Muscle layer of colon (tissue), 2 donors: ENCODE measurements around the gene METTL16.

Experiments used
- H3K27ac ChIP-seq: one replicate; pipeline ENCODE4 v1.7.0; 2013; ENCODE audit warnings: low read depth, mild to moderate bottlenecking, low read length, moderate library complexity
- H3K27me3 ChIP-seq, 2 donors: one replicate each; pipeline ENCODE4 v1.7.0; 2013; ENCODE audit warnings: low read length in 2 of 2, mild to moderate bottlenecking in 2 of 2; ENCODE audit not compliant: insufficient read depth in 2 of 2, control insufficient read depth in 1 of 2
- H3K36me3 ChIP-seq: one replicate; pipeline ENCODE4 v1.7.0; 2013; ENCODE audit warnings: mild to moderate bottlenecking, low read length; ENCODE audit not compliant: insufficient read depth
- H3K4me1 ChIP-seq: one replicate; pipeline ENCODE4 v1.7.0; 2013; ENCODE audit warnings: mild to moderate bottlenecking, low read length; ENCODE audit not compliant: insufficient read depth
- H3K4me3 ChIP-seq, 2 donors: one replicate each; pipeline ENCODE4 v1.7.0; 2013; ENCODE audit warnings: low read length in 2 of 2, low read depth in 1 of 2, mild to moderate bottlenecking in 1 of 2, moderate library complexity in 1 of 2
- H3K9ac ChIP-seq: one replicate; pipeline ENCODE4 v1.7.0; 2013; ENCODE audit warnings: low read length
- H3K9me3 ChIP-seq: one replicate; pipeline ENCODE4 v1.7.0; 2013; ENCODE audit warnings: mild to moderate bottlenecking, low read length
- donor health status: abdominal sarcoma.
- donor health status: Adenocarcinoma of cecum.

METTL16 gene

GRCh38 chr17:2410951-2411350 lies 100.7 kb downstream of the METTL16 start:
- H3K4me3 ChIP-seq, result no peak overlapping the region
- peaks cover 18% of the 10 kb centered on the region for H3K36me3 ChIP-seq
- no peak overlapping the region for H3K27ac ChIP-seq
- no peaks in the 10 kb centered on the region for H3K27me3 ChIP-seq
- H3K9ac ChIP-seq, result no peak overlapping the region
- H3K4me1 ChIP-seq, result peaks cover 21% of the 10 kb centered on the region
- H3K9me3 ChIP-seq, result no peaks in the 10 kb centered on the region

DNA sequence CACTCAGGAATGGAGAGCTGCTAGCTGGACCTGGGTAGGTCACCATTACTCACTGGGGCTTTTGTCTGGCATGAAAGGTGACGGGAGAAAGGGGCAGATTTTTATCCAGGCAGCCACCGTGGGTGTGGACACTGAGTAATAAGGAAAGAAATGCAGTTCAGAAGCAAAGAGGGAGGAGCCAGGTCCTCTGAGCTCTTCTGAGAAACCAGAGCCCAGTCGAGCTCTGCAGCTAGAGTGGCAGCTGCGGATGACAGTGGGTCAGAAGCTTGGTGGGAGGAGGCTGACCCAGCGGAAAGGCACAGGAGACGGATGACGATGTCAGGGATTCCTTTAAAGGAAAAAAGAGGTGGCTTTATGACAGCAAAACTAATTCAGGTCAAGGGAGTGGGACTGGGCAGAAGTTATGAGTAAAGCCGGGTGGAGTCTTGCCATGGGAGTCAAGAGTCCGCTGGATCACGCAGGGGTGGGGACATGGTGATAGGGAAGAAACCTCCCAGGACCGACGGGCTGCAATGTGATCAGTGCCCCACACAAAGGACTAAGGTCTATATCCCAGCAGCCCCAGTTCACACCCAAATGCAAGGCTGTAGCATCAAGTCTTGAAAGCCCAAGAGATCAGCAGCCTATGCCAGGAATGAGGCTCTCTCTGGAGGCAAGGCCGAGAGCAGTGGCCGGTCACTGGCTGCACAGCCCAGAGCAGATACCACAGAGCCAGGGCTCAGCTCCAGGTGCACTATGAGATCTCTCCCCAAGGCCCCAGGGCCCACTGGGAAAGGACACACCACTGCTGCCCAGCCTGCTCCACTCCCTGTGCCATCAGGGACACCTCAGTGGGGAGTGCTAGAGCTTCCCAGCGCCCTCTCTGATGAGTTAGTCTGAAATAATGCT lies 104.5 kb downstream of the METTL16 start:
- Histone ChIP-seq H3K4me3 (no peak overlapping the region), H3K27ac (peak overlapping the region; percentile 26), H3K36me3 (no peaks in the 10 kb centered on the region), H3K4me1 (peaks cover 53% of the 10 kb centered on the region), H3K9ac (no peak overlapping the region), H3K27me3 (no peaks in the 10 kb centered on the region), H3K9me3 (no peaks in the 10 kb centered on the region)

DNA sequence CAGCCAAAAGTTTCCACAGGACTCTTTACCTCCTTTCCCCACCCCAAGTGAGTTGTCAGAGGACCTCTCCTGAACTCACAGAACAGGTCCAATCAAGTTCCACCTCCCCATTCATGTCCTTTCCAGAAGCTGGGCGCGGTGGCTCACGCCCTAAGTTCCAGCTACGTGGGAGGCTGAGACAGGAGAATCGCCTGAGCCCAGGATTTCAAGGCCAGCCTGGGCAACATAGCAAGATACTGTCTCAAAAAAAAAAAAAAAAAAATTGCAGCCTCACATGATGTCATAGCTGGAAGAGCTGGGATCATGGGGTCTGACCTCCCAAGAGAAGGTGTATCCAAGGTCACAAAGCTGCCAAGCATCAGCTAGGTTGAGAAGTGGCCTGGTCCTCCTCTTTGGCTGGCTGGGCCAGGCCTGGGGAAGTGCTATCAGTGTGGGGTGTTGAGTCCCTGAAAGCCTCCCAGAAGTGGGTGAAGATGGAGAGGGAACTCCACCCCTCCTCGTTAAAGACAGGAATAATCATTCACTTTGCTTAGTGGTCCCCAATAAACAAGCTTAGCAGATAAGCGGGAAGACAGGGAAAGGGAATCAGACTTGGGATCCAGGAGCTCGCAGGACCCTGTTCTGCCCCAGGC lies 105.3 kb downstream of the METTL16 start:
- Histone ChIP-seq H3K4me3 (no peak overlapping the region), H3K9me3 (no peaks in the 10 kb centered on the region), H3K27me3 (no peaks in the 10 kb centered on the region), H3K9ac (no peak overlapping the region), H3K27ac (peak overlapping the region; percentile 26), H3K36me3 (no peaks in the 10 kb centered on the region), H3K4me1 (peaks cover 53% of the 10 kb centered on the region)

DNA sequence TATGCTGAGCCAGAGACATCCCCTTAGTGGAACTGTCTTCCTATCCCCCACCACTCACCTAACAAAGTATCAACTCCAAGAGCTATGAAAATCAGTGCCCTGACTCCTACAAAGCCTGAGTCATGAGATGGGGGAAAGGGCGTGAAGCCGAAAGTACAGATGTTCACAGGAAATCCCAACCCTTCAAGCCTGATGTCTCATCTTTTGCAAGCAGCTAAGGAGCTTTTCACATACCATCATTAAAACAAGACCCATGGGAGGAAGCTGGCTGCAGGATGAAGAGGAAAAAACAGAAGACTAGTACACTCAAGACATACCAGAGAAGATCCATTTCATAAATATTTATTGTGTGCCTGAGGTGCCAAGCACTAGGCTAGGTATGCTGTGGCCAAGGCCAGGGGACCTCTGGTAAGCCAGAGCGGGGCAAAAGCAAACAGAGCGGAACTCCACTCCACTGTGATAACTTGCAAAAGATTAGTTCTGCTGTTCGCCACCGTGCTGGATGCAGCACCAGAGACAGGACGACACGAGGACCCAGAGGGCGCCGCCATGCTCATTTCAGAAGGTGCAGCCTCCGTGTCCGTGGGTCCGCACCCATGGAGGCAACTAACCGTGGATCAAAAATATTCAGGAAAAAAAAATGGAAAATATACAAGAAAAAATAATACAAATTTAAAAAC lies 106.3 kb downstream of the METTL16 start:
- no peaks in the 10 kb centered on the region for H3K36me3 ChIP-seq
- H3K27me3 ChIP-seq, result no peaks in the 10 kb centered on the region
- H3K9me3 ChIP-seq, result no peaks in the 10 kb centered on the region
- H3K4me3 ChIP-seq, result no peak overlapping the region
- H3K9ac ChIP-seq, result no peak overlapping the region
- peaks cover 53% of the 10 kb centered on the region for H3K4me1 ChIP-seq
- H3K27ac ChIP-seq, result no peak overlapping the region

- H3K9ac ChIP-seq, result no peak overlapping the region
- H3K27ac ChIP-seq, result peak overlapping the region; percentile 68
- no peaks in the 10 kb centered on the region for H3K27me3 ChIP-seq
- H3K4me3 ChIP-seq, result peak overlapping the region in 1 of 2 donors; percentile 73
- no peaks in the 10 kb centered on the region for H3K9me3 ChIP-seq
- peaks cover 60% of the 10 kb centered on the region for H3K4me1 ChIP-seq
- H3K36me3 ChIP-seq, result no peaks in the 10 kb centered on the region
Observed at GRCh38 chr17:2403044-2403443, 108.6 kb downstream of the METTL16 start.

DNA sequence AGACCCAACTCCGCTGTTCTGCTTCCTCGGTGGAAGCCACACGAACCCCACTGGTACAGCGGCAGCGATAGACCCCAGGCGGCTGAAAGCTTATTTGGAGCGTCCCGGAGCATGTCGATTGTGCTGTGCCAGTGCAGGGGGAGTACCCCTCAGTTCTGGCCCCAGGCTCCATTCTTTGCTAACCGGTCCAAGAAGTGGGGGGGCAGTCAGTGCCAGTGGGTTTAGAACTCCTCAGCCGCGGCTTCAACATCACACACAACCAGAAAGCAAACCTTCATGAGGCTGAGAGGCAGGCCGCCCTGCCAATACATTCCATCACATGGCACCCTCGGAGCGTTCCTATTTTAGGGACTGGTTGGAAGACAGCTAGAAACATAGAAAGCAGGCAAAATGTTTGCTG lies 109.1 kb downstream of the METTL16 start:
- Histone ChIP-seq H3K27me3 (no peaks in the 10 kb centered on the region), H3K27ac (peak overlapping the region; percentile 68), H3K4me1 (peaks cover 64% of the 10 kb centered on the region), H3K36me3 (no peaks in the 10 kb centered on the region), H3K4me3 (peak overlapping the region; percentile 48 to 73), H3K9ac (peak overlapping the region; percentile 44), H3K9me3 (no peaks in the 10 kb centered on the region)

GRCh38 chr17:2401426-2402221 lies 110.1 kb downstream of the METTL16 start:
- peaks cover 62% of the 10 kb centered on the region for H3K4me1 ChIP-seq
- no peaks in the 10 kb centered on the region for H3K27me3 ChIP-seq
- no peaks in the 10 kb centered on the region for H3K9me3 ChIP-seq
- H3K9ac ChIP-seq, result no peak overlapping the region
- peak overlapping the region; percentile 100 for H3K27ac ChIP-seq
- H3K36me3 ChIP-seq, result no peaks in the 10 kb centered on the region
- peak overlapping the region; percentile 69 to 98 for H3K4me3 ChIP-seq

DNA sequence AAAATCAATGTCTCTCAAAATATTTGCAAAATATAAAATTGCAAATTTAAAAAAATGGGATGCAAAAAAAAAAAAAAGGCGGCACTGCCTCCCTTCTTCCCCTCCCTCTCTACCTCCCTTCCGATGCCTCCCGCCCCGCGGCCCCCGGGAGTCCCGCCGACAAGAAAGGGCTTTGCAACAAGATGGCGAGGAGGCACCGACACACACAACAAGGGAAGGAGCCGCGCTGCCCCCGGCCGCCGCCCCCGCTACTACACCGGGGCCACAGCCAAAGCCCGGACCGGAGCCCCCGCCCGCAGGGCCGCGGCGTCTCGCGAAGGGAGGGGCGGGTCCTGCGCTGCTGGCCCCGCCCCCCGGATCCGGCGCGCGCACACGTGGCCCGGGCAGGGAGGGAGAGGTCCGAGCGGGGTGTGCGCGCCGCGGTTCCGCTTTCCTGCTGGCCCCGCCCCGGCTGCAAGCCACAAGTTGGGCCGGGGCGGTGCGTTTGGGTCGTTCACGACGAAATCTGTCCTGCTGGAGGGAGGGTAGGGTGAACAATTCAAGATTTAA lies 110.7 kb downstream of the METTL16 start, which contains the start of gene MNT:
MNT (minus strand) TSS at position 184 of the 549 bp plus-strand sequence. CDS start 348 bp downstream, outside the sequence.
- H3K9me3 ChIP-seq, result no peaks in the 10 kb centered on the region
- peak within 1 kb of the TSS; percentile 100 for H3K27ac ChIP-seq
- H3K9ac ChIP-seq, result peak within 1 kb of the TSS; percentile 97
- H3K36me3 ChIP-seq, result no peaks in the 10 kb centered on the region
- H3K4me3 ChIP-seq, result peak within 1 kb of the TSS; percentile 69 to 98
- H3K4me1 ChIP-seq, result peaks cover 62% of the 10 kb centered on the region
- H3K27me3 ChIP-seq, result no peaks in the 10 kb centered on the region

GRCh38 chr17:2400474-2400866 lies 111.2 kb downstream of the METTL16 start:
- Histone ChIP-seq H3K9ac (peak overlapping the region; percentile 97), H3K36me3 (no peaks in the 10 kb centered on the region), H3K27ac (peak overlapping the region; percentile 100), H3K9me3 (no peaks in the 10 kb centered on the region), H3K27me3 (no peaks in the 10 kb centered on the region), H3K4me3 (peak overlapping the region; percentile 69 to 98), H3K4me1 (peaks cover 62% of the 10 kb centered on the region)

GRCh38 chr17:2399572-2400473 lies 111.9 kb downstream of the METTL16 start:
- H3K36me3 ChIP-seq, result no peaks in the 10 kb centered on the region
- H3K9me3 ChIP-seq, result no peaks in the 10 kb centered on the region
- H3K27me3 ChIP-seq, result no peaks in the 10 kb centered on the region
- peak overlapping the region; percentile 69 to 98 for H3K4me3 ChIP-seq
- H3K27ac ChIP-seq, result peak overlapping the region; percentile 100
- peaks cover 62% of the 10 kb centered on the region for H3K4me1 ChIP-seq
- peak overlapping the region; percentile 100 for H3K9ac ChIP-seq
